Mucosa of rectum (tissue), 2 donors: ENCODE data around the gene PCDHGA6.
"Not testable (repeated sequence)": the region's sequence is repeated elsewhere in the genome, so short reads cannot be mapped to it uniquely, and the experiment has no call there.

Experiments
- H3K27ac ChIP-seq, 2 donors: one replicate each; pipeline ENCODE4 v1.7.0; 2013; ENCODE audit warnings: inconsistent platforms in 2 of 2, low read depth in 2 of 2, low read length in 2 of 2
- H3K27me3 ChIP-seq, 2 donors: one replicate each; pipeline ENCODE4 v1.7.0; 2013; ENCODE audit warnings: low read length in 2 of 2; ENCODE audit not compliant: control insufficient read depth in 2 of 2, insufficient read depth in 2 of 2
- H3K36me3 ChIP-seq, 2 donors: one replicate each; pipeline ENCODE4 v1.7.0; 2013; ENCODE audit warnings: low read length in 2 of 2; ENCODE audit not compliant: control insufficient read depth in 2 of 2, insufficient read depth in 2 of 2
- H3K4me1 ChIP-seq, 2 donors: one replicate each; pipeline ENCODE4 v1.7.0; 2013; ENCODE audit warnings: low read length in 2 of 2, mild to moderate bottlenecking in 1 of 2; ENCODE audit not compliant: control insufficient read depth in 2 of 2, insufficient read depth in 2 of 2
- H3K4me3 ChIP-seq, 2 donors: one replicate each; pipeline ENCODE4 v1.7.0; 2013; ENCODE audit warnings: low read length in 2 of 2
- H3K9ac ChIP-seq, 2 donors: one replicate each; pipeline ENCODE4 v1.7.0; 2013; ENCODE audit warnings: low read length in 2 of 2, low read depth in 1 of 2, mild to moderate bottlenecking in 1 of 2
- H3K9me3 ChIP-seq, 2 donors: one replicate each; pipeline ENCODE4 v1.7.0; 2013; ENCODE audit warnings: low read length in 2 of 2; ENCODE audit not compliant: control insufficient read depth in 2 of 2
- donor health status: healthy.
- donor health status: Normal muscosa, but diverticular disease.

Gene PCDHGA6

GRCh38 chr5:141343953-141344463 lies 29.7 kb upstream of the PCDHGA6 start:
- Histone ChIP-seq H3K4me1 (no peaks in the 10 kb centered on the region), H3K27ac (no peak overlapping the region), H3K9ac (no peak overlapping the region), H3K9me3 (peaks cover 22 to 30% of the 10 kb centered on the region in 2 donors), H3K36me3 (no peaks in the 10 kb centered on the region), H3K4me3 (peak overlapping the region; percentile 5 to 19), H3K27me3 (no peaks in the 10 kb centered on the region)

- Histone ChIP-seq H3K36me3 (no peaks in the 10 kb centered on the region), H3K9me3 (peaks cover 12 to 23% of the 10 kb centered on the region in 2 donors), H3K27ac (no peak overlapping the region), H3K9ac (no peak overlapping the region), H3K4me3 (no peak overlapping the region), H3K4me1 (no peaks in the 10 kb centered on the region), H3K27me3 (no peaks in the 10 kb centered on the region)
Observed at GRCh38 chr5:141345327-141345726, 28.4 kb upstream of the PCDHGA6 start.

GRCh38 chr5:141346017-141346416 lies 27.7 kb upstream of the PCDHGA6 start:
- not testable (repeated sequence) for H3K4me3 ChIP-seq, H3K9ac ChIP-seq, H3K4me1 ChIP-seq, H3K27me3 ChIP-seq, H3K27ac ChIP-seq, H3K36me3 ChIP-seq
- peaks cover 12 to 26% of the 10 kb centered on the region in 2 donors for H3K9me3 ChIP-seq

GRCh38 chr5:141349917-141350619 lies 23.6 kb upstream of the PCDHGA6 start, which contains the start of gene PCDHGB1:
TSS of gene PCDHGB1 (plus strand) at chr5:141350099. CDS start at chr5:141350261, 162 bp downstream.
- H3K27ac ChIP-seq = no peak within 1 kb of the TSS
- no peak within 1 kb of the TSS for H3K9ac ChIP-seq
- no peaks in the 10 kb centered on the region for H3K4me1 ChIP-seq
- H3K27me3 ChIP-seq = no peaks in the 10 kb centered on the region
- H3K4me3 ChIP-seq = peak within 1 kb of the TSS in 1 of 2 donors; percentile 56
- H3K36me3 ChIP-seq = no peaks in the 10 kb centered on the region
- peaks cover 4 to 19% of the 10 kb centered on the region in 2 donors for H3K9me3 ChIP-seq

GRCh38 chr5:141351591-141351990 lies 22.1 kb upstream of the PCDHGA6 start:
- Histone ChIP-seq H3K36me3 (no peaks in the 10 kb centered on the region), H3K4me3 (no peak overlapping the region), H3K4me1 (no peaks in the 10 kb centered on the region), H3K9ac (no peak overlapping the region), H3K27me3 (no peaks in the 10 kb centered on the region), H3K27ac (no peak overlapping the region), H3K9me3 (peaks cover 3 to 22% of the 10 kb centered on the region in 2 donors)

GRCh38 chr5:141354900-141355469 lies 18.7 kb upstream of the PCDHGA6 start, which contains the start of gene PCDHGA4:
TSS of gene PCDHGA4 (plus strand) at chr5:141355021. CDS start at chr5:141355108, 87 bp downstream.
- peaks cover 3 to 22% of the 10 kb centered on the region in 2 donors for H3K9me3 ChIP-seq
- no peaks in the 10 kb centered on the region for H3K36me3 ChIP-seq
- no peak within 1 kb of the TSS for H3K27ac ChIP-seq
- H3K9ac ChIP-seq = no peak within 1 kb of the TSS
- no peaks in the 10 kb centered on the region for H3K4me1 ChIP-seq
- peak within 1 kb of the TSS in 1 of 2 donors; percentile 8 for H3K4me3 ChIP-seq
- H3K27me3 ChIP-seq = no peaks in the 10 kb centered on the region

GRCh38 chr5:141355641-141356040 lies 18.1 kb upstream of the PCDHGA6 start:
- no peaks in the 10 kb centered on the region for H3K36me3 ChIP-seq
- H3K27me3 ChIP-seq = no peaks in the 10 kb centered on the region
- no peak overlapping the region for H3K9ac ChIP-seq
- H3K4me1 ChIP-seq = no peaks in the 10 kb centered on the region
- H3K9me3 ChIP-seq = peaks cover 3 to 23% of the 10 kb centered on the region in 2 donors
- H3K4me3 ChIP-seq = no peak overlapping the region
- no peak overlapping the region for H3K27ac ChIP-seq

GRCh38 chr5:141356133-141356532 lies 17.6 kb upstream of the PCDHGA6 start:
- Histone ChIP-seq H3K4me3 (no peak overlapping the region), H3K36me3 (no peaks in the 10 kb centered on the region), H3K27ac (no peak overlapping the region), H3K4me1 (no peaks in the 10 kb centered on the region), H3K9ac (no peak overlapping the region), H3K27me3 (no peaks in the 10 kb centered on the region), H3K9me3 (peaks cover 3 to 23% of the 10 kb centered on the region in 2 donors)

- H3K27me3 ChIP-seq = no peaks in the 10 kb centered on the region
- no peak overlapping the region for H3K4me3 ChIP-seq
- H3K4me1 ChIP-seq = no peaks in the 10 kb centered on the region
- no peak overlapping the region for H3K9ac ChIP-seq
- peaks cover 3 to 25% of the 10 kb centered on the region in 2 donors for H3K9me3 ChIP-seq
- no peaks in the 10 kb centered on the region for H3K36me3 ChIP-seq
- H3K27ac ChIP-seq = no peak overlapping the region
Observed at GRCh38 chr5:141356950-141357349, 16.7 kb upstream of the PCDHGA6 start.

- Histone ChIP-seq H3K9ac (no peak within 1 kb of the TSS), H3K4me1 (no peaks in the 10 kb centered on the region), H3K27ac (no peak within 1 kb of the TSS), H3K27me3 (no peaks in the 10 kb centered on the region), H3K9me3 (peaks cover 17 to 29% of the 10 kb centered on the region in 2 donors), H3K36me3 (no peaks in the 10 kb centered on the region), H3K4me3 (peak within 1 kb of the TSS; percentile 34 to 69)
Observed at GRCh38 chr5:141359790-141360426, 13.8 kb upstream of the PCDHGA6 start, which contains the start of gene PCDHGB2. TSS of gene PCDHGB2 (plus strand) at chr5:141359994. CDS start at chr5:141360136, 142 bp downstream.
